GM18520 (cell line): Measurements from ENCODE around the gene ST8SIA6.
A peak's percentile ranks its signal among the peaks of the same experiment; 100 is the strongest.
"Not testable (repeated sequence)": the region's sequence is repeated elsewhere in the genome, so short reads cannot be mapped to it uniquely, and the experiment has no call there.

Experiments
- ATAC-seq: cut with Tn5 transposase; IDR thresholded peaks from one replicate; pipeline ENCODE4 v1.9.1; 2021; ENCODE audit not compliant: unreplicated experiment

The ST8SIA6 gene

GRCh38 chr10:17454161-17455014, at the start of gene ST8SIA6:
Gene ST8SIA6, minus strand, starts transcription at chr10:17454595. Its CDS starts 340 bp downstream, at chr10:17454255.
- no peak for ATAC-seq

- ATAC-seq, result no peak
These were observed 49.4 kb upstream of the ST8SIA6 start for GRCh38 chr10:17503795-17504194.

GRCh38 chr10:17502814-17503213, 48.4 kb upstream of the ST8SIA6 start:
- ATAC-seq, result no peak

- not testable (repeated sequence) for ATAC-seq
These were observed 44.6 kb upstream of the ST8SIA6 start for GRCh38 chr10:17499014-17499413.

- no peak for ATAC-seq
These were observed 43.1 kb upstream of the ST8SIA6 start for GRCh38 chr10:17497446-17498030.

- ATAC-seq, result no peak
These were observed 40.3 kb upstream of the ST8SIA6 start for GRCh38 chr10:17494626-17495260.

- ATAC-seq, result no peak
These were observed 34.5 kb upstream of the ST8SIA6 start for GRCh38 chr10:17488848-17489247.

- no peak for ATAC-seq
These were observed 28.7 kb upstream of the ST8SIA6 start for GRCh38 chr10:17483079-17483478.

GRCh38 chr10:17479822-17480221, 25.4 kb upstream of the ST8SIA6 start:
- ATAC-seq, result no peak

GRCh38 chr10:17479015-17479615, 24.7 kb upstream of the ST8SIA6 start:
- ATAC-seq, result peak; percentile 42

GRCh38 chr10:17476073-17476472, 21.7 kb upstream of the ST8SIA6 start:
- peak; percentile 42 for ATAC-seq

GRCh38 chr10:17475661-17476060, 21.3 kb upstream of the ST8SIA6 start:
- ATAC-seq, result no peak

GRCh38 chr10:17474595-17475323, 20.4 kb upstream of the ST8SIA6 start:
- ATAC-seq, result no peak

GRCh38 chr10:17473228-17473950, 19.0 kb upstream of the ST8SIA6 start:
- no peak for ATAC-seq

GRCh38 chr10:17472481-17473227, 18.3 kb upstream of the ST8SIA6 start:
- ATAC-seq, result no peak

GRCh38 chr10:17470246-17470645, 15.9 kb upstream of the ST8SIA6 start:
- ATAC-seq, result no peak

- ATAC-seq, result no peak
These were observed 11.1 kb upstream of the ST8SIA6 start for GRCh38 chr10:17465328-17466125.

- ATAC-seq, result no peak
These were observed 10.2 kb upstream of the ST8SIA6 start for GRCh38 chr10:17464545-17464944.

GRCh38 chr10:17460756-17461155, 6.4 kb upstream of the ST8SIA6 start:
- ATAC-seq, result no peak
